ENCODE data around the gene KRT33B.
"Not testable (repeated sequence)": the region's sequence is repeated elsewhere in the genome, so short reads cannot be mapped to it uniquely, and the experiment has no call there.

Gene KRT33B

GRCh38 chr17:41393294-41393693, 23.7 kb upstream of the KRT33B start:
- no peak for DNase-seq (ENCODE audit: low read depth)

DNA sequence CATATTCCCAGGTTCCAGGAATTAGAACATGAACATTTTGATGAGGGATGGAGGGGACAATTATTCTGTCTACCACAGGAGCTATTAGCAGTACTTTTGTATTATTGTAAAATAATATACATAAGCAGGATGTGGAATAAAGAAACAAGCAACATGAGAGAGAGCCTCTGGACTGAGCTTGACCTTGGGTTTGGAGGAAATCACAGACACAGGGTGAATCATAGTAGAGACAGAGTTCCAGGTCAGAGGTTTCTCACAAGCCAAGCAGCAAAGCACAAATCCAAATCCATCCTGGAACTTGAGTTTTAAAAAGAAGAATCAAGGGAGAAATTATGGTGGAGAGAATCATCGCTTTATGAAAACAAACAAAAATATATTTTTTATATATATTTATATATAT, 22.7 kb upstream of the KRT33B start:
- no peak for DNase-seq (ENCODE audit: low read depth)

GRCh38 chr17:41391535-41391934, 21.9 kb upstream of the KRT33B start:
- DNase-seq (ENCODE audit: low read depth): no peak

GRCh38 chr17:41390411-41390938, 20.9 kb upstream of the KRT33B start:
- no peak for DNase-seq (ENCODE audit: low read depth)

- no peak for DNase-seq (ENCODE audit: low read depth)
Observed at GRCh38 chr17:41387670-41388069, 18.1 kb upstream of the KRT33B start.

DNA sequence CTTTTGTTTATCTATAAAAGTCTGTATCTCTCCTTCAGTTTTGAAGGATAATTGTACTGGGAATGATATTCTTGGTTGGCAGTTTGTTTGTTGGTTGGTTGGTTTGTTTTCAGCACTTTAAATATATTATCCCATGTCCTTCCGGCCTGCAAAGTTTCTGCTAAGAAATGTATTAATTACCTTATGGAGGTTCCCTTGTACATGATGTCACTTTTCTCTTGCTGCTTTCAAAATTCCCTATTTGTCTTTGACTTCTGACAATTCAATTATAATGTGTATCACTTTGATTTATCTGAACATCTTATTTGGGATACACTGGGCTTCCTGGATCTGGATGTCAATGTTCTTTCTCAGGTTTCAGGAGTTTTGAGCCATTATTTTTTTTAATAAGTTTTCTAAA, 16.6 kb upstream of the KRT33B start:
- no peak for DNase-seq (ENCODE audit: low read depth)

GRCh38 chr17:41383690-41384089, 14.1 kb upstream of the KRT33B start:
- no peak for DNase-seq (ENCODE audit: low read depth)

DNA sequence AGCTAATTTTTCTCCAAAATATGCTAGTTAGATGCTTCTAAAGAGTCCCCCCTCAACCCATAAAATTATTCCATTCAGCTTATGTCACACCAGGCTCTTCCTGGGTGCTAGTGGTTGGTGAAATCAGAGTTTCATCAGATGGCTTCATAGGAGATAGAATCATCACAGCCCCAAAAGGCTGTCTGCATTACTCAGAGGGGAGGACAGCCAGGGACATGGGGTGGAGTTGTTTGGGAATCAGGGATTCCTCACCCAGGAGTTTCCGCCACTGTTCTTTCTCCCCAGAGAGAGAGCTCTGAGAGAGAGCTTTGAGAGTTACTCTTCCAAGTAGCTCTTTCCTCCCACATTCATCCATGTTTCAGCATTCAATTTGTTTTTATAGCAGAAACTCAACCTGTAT, 12.8 kb upstream of the KRT33B start:
- DNase-seq (ENCODE audit: low read depth): no peak

DNA sequence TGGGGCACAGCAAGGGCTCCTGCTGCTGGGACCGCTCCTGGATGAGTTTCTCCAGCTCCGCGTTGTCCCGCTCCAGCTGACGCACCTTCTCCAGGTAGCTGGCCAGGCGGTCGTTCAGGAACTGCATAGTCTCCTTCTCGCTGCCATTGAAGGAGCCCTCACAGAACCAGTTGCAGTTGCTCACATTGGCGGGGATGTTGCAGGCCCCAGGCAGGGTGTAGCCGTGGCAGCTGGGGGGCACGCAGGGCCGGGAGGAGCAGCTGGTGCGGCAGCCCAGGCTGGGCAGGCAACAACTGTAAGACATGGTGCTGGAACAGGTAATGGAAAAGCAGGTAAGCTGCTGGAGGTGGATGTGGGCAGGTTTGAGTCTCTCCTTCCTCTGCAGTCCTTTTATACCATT, 12.3 kb upstream of the KRT33B start, which contains the start of gene KRT34:
Gene KRT34, minus strand, starts transcription at position 364 of the 400 bp plus-strand sequence. Its CDS starts 60 bp downstream, at position 304.
- DNase-seq (ENCODE audit: low read depth): not testable (repeated sequence)

GRCh38 chr17:41380091-41380490, 10.5 kb upstream of the KRT33B start:
- DNase-seq (ENCODE audit: low read depth): not testable (repeated sequence)

DNA sequence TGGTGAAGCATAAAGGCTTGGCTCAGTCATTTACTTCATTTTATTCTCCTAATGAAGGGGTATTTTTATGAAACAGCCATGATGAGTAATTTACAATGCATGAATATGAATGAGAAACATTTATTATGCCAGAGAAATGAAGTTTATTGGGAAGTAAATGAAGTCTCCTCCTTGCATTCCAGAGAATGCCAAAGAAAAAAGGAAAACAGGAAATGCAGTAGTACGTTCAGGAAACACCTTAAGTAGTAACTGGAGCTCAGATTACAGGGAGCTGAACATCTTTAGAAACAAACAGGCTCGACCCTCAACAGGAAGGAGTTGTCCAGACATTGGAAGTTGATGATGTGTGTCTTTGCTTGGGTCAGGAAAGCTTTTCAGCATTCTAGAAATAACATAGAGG, 7.9 kb upstream of the KRT33B start:
- DNase-seq (ENCODE audit: low read depth): no peak

GRCh38 chr17:41369023-41369422, 590 bp downstream of the KRT33B start:
- DNase-seq (ENCODE audit: low read depth): no peak

DNA sequence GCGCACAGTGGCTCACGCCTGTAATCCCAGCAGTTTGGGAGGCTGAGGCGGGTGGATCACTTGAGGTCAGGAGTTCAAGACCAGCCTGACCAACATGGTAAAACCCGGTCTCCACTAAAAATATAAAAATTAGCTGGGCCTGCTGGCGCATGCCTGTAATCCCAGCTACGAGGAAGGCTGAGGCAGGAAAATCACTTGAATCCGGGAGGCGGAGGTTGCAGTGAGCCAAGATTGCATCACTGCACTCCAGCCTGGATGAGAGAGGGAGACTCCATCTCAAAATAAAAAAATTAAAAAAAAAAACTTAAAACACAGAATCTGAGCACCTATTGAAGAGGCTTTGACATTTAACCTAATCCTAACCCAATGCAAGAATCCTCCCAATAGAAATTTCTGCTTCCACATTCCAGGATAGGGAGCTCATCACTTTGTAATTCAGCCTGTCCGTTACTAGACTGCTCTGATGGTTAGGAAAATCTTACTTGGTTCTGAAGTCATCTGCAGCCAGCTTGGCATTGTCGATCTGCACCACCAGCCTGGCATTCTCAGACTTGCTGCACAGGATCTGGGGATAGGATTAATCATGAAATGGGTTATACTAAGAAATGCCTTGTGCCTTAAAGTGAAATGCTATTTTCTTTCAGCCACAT, 2.1 kb downstream of the KRT33B start:
- DNase-seq (ENCODE audit: low read depth): no peak

GRCh38 chr17:41366070-41366469, 3.5 kb downstream of the KRT33B start:
- DNase-seq (ENCODE audit: low read depth): no peak

DNA sequence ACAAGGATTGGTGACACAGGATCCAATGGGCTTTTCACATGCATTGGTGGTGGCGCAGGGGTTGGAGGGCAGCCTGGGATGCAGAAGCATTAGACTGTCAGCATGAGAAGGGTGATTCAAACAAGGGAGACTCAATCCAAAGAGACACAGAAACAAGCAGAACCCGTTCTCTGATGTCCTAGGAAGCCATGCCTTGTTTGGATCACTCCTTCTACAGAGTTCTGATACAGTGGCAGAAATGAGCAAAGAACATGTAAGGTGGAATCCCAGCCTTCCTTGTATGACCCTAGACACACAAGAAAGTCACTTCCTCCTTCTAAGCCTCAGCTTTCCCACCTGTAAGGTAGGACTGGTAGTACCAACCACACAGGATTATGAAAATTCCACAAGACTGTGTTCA, 5.7 kb downstream of the KRT33B start:
- no peak for DNase-seq (ENCODE audit: low read depth)

- DNase-seq (ENCODE audit: low read depth): no peak
Observed at GRCh38 chr17:41360296-41360995, 9.2 kb downstream of the KRT33B start.

GRCh38 chr17:41354536-41354935, 15.1 kb downstream of the KRT33B start:
- no peak for DNase-seq (ENCODE audit: low read depth)

DNA sequence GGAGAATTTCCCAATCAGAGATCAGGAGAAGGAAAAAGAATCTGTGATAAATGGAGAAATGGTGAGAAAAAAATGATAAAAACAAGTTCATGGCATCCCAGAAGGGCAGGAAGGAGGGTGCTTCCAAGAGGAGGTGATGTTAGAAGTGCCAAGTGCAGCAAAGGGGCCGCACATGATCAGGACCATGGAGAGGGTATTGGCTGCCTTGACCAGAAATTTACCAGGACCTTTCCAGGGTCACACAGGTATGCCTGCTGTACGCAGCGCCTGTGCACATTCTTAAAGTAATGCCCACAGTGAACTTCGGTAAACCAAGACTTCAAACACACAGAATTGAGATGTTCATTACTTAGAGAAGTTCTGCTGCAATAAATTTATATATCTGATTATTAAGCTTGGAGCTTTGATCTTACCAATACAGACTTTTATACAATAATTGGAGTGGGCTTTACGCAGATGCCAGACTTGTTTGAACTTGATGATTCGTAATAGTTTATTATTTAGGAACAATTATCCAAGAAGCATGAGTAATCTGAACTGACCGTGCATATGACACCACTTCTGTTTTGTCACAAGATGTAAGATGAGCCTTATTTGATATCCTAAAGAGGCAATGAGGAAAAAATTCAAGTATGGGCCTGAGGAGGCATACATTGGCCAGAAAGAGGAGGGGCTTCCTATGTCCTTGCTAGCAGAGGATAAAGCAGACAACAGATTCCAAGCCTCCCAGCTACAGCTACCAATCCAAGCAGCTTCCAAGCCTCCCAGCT, 16.8 kb downstream of the KRT33B start:
- no peak for DNase-seq (ENCODE audit: low read depth)

- DNase-seq (ENCODE audit: low read depth): no peak
Observed at GRCh38 chr17:41351177-41351576, 18.4 kb downstream of the KRT33B start.

DNA sequence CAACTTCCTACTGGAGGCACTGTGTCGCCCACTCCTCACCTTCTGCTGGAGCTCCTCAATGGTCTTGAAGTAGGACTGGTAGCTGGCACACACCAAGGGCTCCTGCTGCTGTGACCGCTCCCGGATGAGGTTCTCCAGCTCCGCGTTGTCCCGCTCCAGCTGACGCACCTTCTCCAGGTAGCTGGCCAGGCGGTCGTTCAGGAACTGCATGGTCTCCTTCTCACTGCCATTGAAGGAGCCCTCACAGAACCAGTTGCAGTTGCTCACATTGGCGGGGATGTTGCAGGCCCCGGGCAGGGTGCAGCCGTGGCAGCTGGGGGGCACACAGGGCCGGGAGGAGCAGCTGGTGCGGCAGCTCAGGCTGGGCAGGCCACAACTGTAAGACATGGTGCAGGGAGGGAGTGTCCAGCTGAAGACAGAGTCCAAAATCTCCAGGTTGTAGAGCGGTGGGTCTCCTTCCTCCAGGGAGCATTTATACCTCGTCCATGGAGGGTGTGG, 19.2 kb downstream of the KRT33B start, which contains the start of gene KRT33A:
Gene KRT33A, minus strand, starts transcription at position 448 of the 498 bp plus-strand sequence. Its CDS starts 61 bp downstream, at position 387.
- not testable (repeated sequence) for DNase-seq (ENCODE audit: low read depth)

- DNase-seq (ENCODE audit: low read depth): no peak
Observed at GRCh38 chr17:41347869-41348760, 21.5 kb downstream of the KRT33B start.
